Thyroid gland (tissue), 4 donors: ENCODE measurements around the gene PNPLA6.

ENCODE experiments used
- POLR2A ChIP-seq, 2 donors: fragments of 450-650 bp; IDR thresholded peaks; one replicate each; pipeline ENCODE4 v1.6.1; 2017; ENCODE audit warnings: antibody characterized with exemption in 2 of 2, mild to moderate bottlenecking in 2 of 2, moderate library complexity in 1 of 2
- TF ChIP-seq, protein P1 (sequence below), 6 experiments: fragments of 200-600 bp in 3 of 6; fragments of 450-650 bp in 3 of 6; sonication (generic) in 3 of 6; IDR thresholded peaks; one replicate each; pipeline ENCODE4 v1.5.1; 2016 to 2019; ENCODE audit warnings: antibody characterized with exemption in 6 of 6, mild to moderate bottlenecking in 2 of 6, inconsistent platforms in 1 of 6, moderate library complexity in 1 of 6

DNA sequence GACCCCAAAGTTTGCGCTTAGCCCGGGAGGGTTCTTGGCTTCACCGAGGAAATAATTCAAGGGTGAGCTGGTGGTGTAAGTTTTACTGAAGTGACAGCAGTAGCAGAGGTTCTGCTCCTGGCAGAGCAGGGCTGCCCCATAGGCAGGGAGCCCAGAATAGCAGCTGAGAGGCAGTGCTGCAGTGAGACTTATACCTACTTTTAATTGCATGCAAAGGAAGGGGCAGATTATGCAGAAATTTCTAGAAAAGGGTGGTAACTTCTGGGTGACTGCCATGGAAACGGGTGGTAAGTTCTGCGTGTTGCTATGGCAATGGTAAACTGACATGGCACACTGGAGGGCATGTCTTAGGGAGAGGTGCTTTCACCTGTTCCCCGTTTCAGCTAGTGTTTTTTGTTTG is 42.6 kb downstream of the PNPLA6 start:
- no peak for TF ChIP-seq POLR2A (IDR thresholded peaks at IDR 0.05)
- TF ChIP-seq, protein P1, sequence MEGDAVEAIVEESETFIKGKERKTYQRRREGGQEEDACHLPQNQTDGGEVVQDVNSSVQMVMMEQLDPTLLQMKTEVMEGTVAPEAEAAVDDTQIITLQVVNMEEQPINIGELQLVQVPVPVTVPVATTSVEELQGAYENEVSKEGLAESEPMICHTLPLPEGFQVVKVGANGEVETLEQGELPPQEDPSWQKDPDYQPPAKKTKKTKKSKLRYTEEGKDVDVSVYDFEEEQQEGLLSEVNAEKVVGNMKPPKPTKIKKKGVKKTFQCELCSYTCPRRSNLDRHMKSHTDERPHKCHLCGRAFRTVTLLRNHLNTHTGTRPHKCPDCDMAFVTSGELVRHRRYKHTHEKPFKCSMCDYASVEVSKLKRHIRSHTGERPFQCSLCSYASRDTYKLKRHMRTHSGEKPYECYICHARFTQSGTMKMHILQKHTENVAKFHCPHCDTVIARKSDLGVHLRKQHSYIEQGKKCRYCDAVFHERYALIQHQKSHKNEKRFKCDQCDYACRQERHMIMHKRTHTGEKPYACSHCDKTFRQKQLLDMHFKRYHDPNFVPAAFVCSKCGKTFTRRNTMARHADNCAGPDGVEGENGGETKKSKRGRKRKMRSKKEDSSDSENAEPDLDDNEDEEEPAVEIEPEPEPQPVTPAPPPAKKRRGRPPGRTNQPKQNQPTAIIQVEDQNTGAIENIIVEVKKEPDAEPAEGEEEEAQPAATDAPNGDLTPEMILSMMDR (IDR thresholded peaks at IDR 0.05): no peak
